ENCODE data around the gene SRBD1. TPM values are rescaled to one million over a fixed set of nuclear protein-coding genes. Genes with fewer than 3 reads are reported as not detected.

Gene SRBD1
- total and polyA plus RNA-seq, 2 of the 8 experiments (the other 6 are each of a cell fraction or from before 2014, with no cell fraction given), result 4.6 to 20.0 TPM

GRCh38 chr2:45643543-45644542 lies 32.8 kb upstream of the SRBD1 start (continued):
- peak; percentile 79 to 93 (median 81) for TF ChIP-seq CTCF (IDR thresholded peaks at IDR 0.05; ENCODE audit: control extremely low read depth in 1 of 3, insufficient read depth in 1 of 3, low read depth in 1 of 3, low read length in 3 of 3)

All from H1 (cell line).